ENCODE data around the gene NLK.
"Not testable (repeated sequence)": the region's sequence is repeated elsewhere in the genome, so short reads cannot be mapped to it uniquely, and the experiment has no call there.

The NLK gene

DNA sequence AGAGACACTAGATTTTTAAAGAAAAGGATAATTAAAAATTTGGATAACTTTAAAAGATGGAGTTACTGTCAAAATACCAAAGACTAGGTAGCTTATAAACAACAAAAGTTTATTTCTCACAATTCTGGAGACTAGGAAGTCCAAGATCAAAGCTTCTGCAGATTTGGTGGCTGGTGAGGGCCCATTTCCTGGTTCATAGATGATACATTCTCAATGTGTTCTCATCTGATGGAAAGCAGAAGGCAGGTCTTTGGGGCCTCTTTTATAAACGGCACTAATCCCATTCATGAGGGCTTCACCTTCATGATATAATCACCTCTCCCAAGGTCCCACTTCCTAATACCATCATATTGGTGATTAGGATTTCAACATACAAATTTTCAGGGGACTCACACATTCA, 33.7 kb downstream of the NLK start:
- DNase-seq, result no peak

GRCh38 chr17:28077140-28077539, 34.7 kb downstream of the NLK start:
- not testable (repeated sequence) for DNase-seq

DNA sequence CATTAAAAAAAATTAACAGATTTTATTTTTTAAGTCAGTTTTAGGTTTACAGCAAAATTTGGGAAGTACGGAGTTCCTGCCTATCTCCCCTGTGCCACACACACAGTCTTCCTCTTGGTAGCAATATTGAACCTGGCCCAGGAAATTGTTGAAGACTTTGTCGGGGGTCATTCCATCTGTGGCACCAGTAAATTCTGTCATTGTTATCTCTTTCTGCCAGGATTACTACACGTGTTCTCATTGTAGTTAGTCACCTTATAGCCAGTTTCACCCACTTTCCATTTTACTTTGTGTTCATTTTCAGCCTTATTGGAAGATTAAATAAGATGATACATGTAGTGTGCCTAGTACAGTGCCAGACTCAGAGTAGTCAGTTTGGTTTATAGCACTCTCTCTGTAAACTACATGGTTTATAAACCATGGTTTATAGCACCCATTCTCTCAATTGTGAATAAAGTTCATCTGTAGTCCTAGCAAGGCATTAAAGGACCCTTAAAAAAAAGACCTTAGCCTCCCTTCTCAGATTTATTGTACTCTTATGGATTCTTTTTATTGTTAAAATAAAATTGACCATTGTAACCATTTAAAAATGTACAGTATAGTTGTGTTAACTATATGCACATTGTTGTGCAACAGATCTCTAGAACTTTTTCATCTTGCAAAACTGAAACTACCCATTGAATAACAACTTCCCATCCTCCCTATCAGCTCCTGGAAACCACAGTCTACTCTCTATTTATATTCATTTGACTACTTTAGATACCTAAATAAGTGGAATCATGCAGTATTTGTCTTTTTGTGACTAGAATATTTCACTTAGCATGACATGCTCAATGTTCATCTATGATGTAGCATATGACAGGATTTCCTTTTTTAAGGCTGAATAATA, 36.1 kb downstream of the NLK start:
- DNase-seq, result no peak

GRCh38 chr17:28081467-28081866, 39.0 kb downstream of the NLK start:
- no peak for DNase-seq

DNA sequence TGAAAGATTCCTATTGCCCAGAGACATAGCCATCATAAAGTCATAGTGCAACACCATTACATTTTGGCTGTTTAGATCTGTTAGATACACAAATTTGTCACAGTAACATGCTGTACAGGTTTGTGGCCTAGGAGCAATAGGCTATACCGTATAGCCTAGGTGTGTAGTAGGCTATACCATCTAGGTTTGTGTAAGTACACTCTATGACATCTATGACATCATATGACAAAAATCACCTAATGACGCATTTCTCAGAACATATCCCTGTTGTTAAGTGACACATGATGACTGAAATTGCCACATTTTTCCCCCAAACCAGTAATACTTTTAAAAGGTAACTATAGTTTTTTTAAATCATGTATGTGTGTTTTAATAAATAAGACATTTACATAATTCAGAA, 43.3 kb downstream of the NLK start:
- DNase-seq, result no peak

DNA sequence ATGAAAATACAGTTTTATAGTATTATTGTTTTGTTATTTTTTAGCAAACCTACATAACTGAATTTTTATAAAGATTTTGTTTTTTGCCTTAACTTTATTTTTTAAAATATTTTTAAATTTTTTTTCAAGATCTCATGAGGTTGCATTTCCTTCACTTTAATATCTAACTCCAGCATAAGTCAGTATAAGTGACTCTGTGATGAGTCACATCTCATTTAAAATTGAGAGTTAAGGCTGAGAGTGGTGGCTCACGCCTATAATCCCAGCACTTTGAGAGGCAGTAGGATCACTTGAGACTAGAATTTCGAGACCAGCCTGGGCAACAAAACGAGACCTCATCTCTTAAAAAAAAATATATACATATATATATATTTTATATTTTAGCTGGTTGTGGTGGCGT, 44.0 kb downstream of the NLK start:
- no peak for DNase-seq

DNA sequence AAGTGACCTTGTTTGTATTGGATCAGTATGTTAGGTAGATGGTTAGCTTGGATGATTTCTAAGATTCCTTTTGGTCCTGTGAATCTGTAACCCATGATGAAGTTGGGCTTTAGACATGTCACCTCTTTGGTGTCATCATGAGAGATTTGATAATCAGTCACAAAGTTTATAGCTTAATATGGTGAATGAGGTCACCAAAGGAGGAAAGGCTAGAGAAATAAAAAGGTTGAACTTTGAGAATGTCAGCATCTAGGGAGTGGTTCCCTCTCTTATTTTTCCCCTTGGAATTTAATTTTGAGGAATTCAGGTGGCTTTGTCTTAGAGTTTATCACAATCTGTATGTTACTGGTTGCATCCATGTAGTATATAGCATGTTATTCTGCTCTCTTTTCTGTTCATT, 45.3 kb downstream of the NLK start:
- no peak for DNase-seq

DNA sequence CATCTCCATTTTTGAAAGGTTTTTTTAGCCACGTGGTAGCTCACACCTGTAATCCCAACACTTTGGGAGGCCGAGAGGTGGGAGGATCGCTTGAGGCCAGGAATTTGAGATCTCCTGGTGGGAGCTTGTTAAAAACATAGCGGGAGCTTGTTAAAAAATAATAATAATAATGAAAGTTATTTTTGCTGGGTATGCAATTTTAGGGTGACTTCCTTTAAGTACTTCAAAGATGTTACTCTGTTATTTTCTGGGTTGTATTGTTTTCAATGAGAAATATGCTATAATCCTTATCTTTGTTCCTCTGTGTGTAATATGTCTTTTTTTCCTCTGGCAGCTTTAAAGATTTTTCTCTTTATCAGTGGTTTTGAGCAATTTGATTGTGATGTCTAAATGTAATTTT, 48.1 kb downstream of the NLK start:
- DNase-seq, result no peak

DNA sequence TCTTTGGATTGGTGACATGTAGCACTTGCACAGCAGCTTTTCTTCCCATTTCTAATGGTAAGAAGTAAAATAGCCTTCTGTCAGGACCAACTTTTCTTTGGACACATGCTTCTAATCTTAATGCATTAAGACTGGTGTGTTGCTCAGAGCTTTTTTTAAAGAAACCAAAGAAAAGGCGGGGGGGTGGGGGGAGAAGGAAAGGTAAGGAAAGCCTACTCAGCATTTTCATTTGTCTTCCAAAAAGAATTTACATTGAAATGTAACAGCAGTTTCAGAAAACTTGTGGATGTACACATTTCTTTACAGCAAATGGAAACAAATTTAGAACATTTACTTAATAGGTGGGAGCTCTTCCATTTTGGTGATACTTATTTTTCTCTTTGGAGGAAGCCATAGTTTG, 49.6 kb downstream of the NLK start:
- DNase-seq, result no peak

- DNase-seq, result no peak
These were observed 51.7 kb downstream of the NLK start for GRCh38 chr17:28093999-28094716.

DNA sequence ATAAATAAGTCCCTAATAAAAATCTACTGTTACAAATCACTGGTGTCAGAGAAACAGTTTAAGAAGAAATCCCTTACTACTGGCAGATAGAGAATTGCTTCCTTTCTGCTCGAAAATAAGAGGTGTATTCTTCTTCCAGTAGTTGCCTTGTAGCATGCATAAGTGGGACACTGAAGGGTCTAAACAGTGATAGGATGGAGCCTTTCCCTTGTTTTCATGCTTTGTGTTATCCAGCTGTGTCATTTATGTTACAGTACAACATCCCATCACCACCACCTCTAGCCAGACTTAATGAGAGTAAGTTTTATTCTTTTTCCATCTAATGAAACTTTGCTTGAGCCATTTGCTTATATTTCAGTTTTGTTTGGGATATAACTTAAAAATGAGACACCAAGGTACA, 54.3 kb downstream of the NLK start:
- no peak for DNase-seq

GRCh38 chr17:28097254-28097653, 54.8 kb downstream of the NLK start:
- DNase-seq, result no peak

DNA sequence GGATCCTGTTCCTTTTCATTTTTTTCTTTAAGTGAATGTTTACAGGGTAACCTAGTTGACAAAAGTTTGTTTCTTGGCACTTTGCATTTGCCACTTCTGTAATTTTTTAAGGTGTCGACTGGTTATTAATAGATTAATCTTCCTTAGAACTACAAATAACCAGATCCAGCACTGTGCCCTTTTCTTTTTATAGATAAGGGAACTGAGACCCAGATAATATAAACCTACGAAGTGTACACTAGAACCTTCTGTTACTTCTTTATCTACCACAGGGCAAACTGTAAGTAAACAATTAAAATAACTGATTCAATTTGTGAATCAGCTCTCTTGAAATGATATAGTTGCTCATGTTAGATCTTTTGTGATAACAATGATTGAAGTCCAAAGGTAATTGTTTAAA, 55.4 kb downstream of the NLK start:
- DNase-seq, result no peak

DNA sequence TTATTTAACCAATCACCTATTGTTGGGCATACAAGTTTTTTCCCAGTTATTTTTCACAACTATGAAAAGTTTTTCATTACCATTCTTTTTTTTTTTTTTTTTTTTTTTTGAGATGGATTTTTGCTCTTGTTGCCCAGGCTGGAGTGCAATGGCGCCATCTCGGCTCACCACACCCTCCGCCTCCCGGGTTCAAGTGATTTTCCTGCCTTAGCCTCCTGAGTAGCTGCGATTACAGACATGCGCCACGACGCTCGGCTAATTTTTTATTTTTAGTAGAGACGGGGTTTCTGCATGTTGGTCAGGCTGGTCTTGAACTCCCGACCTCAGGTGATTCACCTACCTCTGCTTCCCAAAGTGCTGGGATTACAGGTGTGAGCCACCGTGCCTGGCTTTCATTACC, 56.1 kb downstream of the NLK start:
- DNase-seq, result not testable (repeated sequence)

- no peak for DNase-seq
These were observed 57.8 kb downstream of the NLK start for GRCh38 chr17:28100251-28100650.

DNA sequence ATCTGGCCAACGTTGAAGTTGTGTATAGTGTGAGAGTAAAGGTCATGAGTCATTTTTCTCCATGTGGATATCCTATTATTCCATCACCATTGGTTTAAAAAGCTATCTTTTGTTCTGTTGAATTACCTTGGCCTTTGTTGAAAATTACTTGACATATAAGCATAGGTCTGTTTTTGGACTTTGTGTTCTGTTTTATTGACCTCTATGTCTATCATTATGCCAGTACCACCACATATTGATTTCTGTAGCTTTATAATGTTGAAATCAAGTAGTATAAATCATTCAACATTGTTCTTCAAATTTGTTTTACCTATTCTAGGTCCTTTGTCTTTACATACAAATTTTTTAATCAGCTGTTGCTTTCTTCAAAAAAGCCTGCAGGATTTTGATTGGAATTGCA, 58.5 kb downstream of the NLK start:
- DNase-seq, result no peak

DNA sequence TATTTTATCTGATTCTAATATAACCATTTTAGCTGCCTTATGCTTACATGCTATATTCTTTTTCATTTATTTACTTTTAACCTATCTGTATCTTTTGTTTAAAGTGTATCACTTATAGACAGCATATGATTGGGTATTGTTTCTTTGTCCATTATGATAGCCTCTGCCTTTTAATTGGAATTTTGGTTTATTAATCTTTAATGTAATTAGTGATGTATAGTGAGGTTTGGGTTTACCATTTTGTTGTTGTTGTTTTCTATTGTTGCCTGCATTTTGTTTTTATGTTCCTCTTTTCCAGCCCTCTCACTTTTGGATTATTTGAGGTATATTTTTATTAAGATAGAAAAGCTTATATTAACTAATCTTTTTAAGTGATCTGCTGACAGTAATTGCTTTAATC, 59.4 kb downstream of the NLK start:
- DNase-seq, result no peak

DNA sequence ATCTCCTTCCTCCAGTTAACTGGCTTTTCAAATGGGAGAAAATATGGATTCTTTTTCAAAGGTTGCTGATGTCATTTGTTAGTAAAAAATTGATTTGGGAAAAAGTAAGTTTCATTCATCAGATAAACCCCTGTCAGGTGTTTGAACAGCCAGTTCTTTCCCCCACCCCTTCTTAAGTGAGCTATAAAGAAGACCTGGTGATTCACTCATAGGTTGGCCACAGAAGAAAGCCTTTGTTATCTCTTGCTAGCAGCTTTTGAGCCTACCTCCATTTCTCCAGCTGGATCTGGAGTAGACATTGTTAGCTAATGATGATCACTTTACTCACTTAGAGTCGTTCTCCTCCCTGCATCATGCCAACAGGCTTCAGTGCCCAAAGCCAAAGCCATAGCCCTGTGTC, 63.0 kb downstream of the NLK start:
- DNase-seq, result no peak

DNA sequence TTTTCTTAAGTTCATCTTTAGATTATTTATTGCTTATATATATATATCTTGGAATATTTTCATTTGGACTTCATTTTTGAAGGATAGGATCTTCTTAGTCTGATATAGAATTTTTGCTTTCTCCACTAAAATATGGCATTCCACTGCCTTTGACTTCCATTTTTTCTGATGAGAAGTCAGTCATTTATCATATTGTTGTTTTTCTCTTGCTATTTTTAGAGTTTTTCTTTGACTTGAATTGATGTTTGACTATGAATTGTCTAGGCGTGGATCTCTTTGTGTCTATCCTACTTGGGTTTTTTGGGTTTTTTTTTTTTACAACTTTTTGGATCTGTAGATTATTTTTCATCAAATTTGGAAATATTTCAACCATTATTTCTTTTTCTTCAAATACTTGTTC, 67.7 kb downstream of the NLK start:
- DNase-seq, result no peak

DNA sequence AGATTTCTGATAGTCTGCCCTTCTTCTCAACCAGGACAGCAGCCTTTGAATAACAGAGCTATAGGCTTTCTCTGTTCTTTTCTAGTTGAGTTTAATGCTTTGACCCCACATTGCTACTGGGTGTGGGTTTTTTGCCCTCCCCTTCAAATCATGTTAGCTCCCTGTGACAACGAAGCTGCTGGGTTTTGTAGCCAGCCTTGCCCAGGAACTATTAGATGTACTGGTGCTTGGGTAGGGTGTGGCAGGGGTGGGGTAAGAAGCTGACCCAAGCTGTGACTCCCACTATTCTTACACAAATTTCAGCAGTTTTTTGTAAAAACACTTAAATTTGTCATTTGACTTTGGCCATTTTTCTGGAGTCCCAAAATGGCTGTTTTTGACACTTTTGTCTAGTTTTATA, 69.7 kb downstream of the NLK start:
- no peak for DNase-seq

DNA sequence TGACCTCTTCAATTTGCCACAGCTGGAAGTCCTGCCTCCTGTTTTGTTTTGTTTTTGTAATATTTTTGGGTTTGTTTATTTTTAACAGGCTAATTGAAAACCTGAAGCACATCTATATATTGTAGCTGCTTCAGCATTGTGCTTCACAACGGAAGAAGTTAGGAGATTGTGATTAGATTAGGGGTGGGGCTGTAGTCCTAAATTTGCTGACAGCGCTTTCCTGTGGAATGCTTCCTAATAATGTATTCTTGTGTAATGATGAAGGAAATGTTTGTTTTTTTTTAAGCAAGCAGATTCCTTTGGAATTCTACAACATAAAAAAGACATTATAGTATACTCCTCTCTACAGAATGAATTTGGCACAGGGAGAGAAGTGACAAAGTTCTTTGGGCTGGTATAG, 70.1 kb downstream of the NLK start:
- DNase-seq, result no peak

DNA sequence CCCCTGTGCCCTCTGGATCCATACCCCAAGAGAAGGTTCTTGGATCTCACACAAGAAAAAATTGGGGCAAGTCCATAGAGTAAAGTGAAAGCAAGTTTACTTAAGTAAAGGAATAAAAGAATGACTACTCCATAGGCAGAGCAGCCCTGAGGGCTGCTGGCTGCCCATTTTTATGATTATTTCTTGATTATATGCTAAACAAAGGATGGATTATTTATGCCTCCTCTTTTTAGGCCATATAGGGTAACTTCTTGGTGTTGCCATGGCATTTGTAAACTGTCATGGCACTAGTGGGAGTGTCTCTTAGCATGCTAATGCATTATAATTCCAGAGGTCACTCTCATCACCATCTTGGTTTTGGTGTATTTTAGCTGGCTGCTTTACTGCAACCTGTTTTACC, 70.8 kb downstream of the NLK start:
- DNase-seq, result no peak

- no peak for DNase-seq
These were observed 72.6 kb downstream of the NLK start for GRCh38 chr17:28115046-28115445.

DNA sequence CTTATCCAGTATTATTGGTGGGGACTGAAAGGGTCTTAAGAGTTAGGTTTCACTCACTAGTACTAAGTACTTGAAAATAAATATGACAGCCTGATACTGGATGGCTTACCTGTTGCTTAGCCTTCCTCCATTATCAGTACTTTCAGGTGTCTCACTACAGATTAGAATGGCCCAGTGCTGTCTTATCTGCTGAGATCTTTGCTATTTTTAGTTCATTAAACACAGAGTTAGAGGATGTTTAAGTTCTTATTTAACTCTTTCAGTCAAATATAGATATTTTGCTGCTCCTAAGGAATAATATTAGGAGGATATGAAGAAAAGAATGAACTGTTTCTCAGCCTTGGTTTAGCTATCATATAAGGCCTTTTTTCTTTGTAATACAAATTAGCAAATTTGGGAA, 74.8 kb downstream of the NLK start:
- no peak for DNase-seq

DNA sequence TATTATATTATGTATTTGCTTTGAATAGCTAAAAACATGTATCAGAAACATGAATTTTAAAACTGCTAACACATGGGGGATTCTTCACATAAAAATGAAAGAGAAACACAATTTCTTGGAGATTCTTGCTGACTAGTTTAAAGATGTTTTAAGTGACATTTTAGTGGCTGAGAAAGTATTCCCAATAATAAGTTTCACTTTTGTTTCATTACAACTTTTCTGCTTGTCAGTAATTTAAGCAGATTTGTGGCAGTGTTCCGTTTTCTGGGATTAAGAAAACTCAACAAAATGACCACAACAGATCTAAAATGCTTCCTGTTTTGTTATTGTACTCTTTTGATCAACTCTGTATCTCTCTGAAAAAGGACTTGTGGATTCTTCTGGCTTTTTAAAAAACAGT, 75.9 kb downstream of the NLK start:
- DNase-seq, result no peak
